K562 (cell line): Measurements from ENCODE around the gene IL11. TPM values are rescaled to one million over a fixed set of nuclear protein-coding genes. Genes with fewer than 3 reads are reported as not detected.
A peak's percentile ranks its signal among the peaks of the same experiment; 100 is the strongest.

Experiments
- ATF7 ChIP-seq: fragments of 450-650 bp; IDR thresholded peaks from 2 replicates; pipeline ENCODE4 v1.7.1; 2014; ENCODE audit warnings: mild to moderate bottlenecking, moderate library complexity
- CTBP1 ChIP-seq: fragments of 450-650 bp; IDR thresholded peaks from 2 replicates; pipeline ENCODE4 v1.6.1; 2016; ENCODE audit warnings: borderline replicate concordance
- GATA2 ChIP-seq: sonication (generic); formaldehyde crosslinking; IDR thresholded peaks from 2 replicates; pipeline ENCODE4 v1.4.0; 2020; ENCODE audit warnings: mild to moderate bottlenecking, missing genetic modification reagents
- MCM3 ChIP-seq: fragments of 450-650 bp; IDR thresholded peaks from 2 replicates; pipeline ENCODE4 v1.6.1; 2016
- NR2C1 ChIP-seq, 2 experiments: fragments of 450-650 bp; IDR thresholded peaks; 2 replicates each; pipeline ENCODE4 v1.6.1; 2017; ENCODE audit warnings: mild to moderate bottlenecking in 2 of 2, antibody characterized with exemption in 1 of 2, inconsistent platforms in 1 of 2, missing compliant biosample characterization in 1 of 2, missing genetic modification characterization in 1 of 2
- NR4A1 ChIP-seq, 2 experiments: fragments of 250-450 bp in 1 of 2; fragments of 450-650 bp in 1 of 2; sonication (Bioruptor Pico) in 1 of 2; IDR thresholded peaks; 2 replicates each; pipeline versions ENCODE4 v1.4.0 to v1.6.1; 2016 to 2020; ENCODE audit warnings: mild to moderate bottlenecking in 2 of 2, missing compliant biosample characterization in 1 of 2, missing genetic modification characterization in 1 of 2, moderate library complexity in 1 of 2
- RAD21 ChIP-seq, 2 experiments: fragments of 250-450 bp in 1 of 2; fragments of 450-650 bp in 1 of 2; sonication (Bioruptor Pico) in 1 of 2; formaldehyde crosslinking in 1 of 2; IDR thresholded peaks in 1 of 2; conservative IDR thresholded peaks in 1 of 2; 2 replicates each; pipeline versions ENCODE4 v1.4.0 to v1.8.0; 2020 to 2022; ENCODE audit warnings: mild to moderate bottlenecking in 2 of 2, moderate library complexity in 1 of 2
- RBM17 ChIP-seq: fragments of 200-400 bp; formaldehyde crosslinking; IDR thresholded peaks from 2 replicates; pipeline ENCODE4 v1.6.1; 2017; ENCODE audit warnings: low read depth, mild to moderate bottlenecking, low read length, borderline replicate concordance
- RBM22 ChIP-seq: fragments of 200-400 bp; formaldehyde crosslinking; IDR thresholded peaks from 2 replicates; pipeline ENCODE4 v1.6.1; 2018; ENCODE audit warnings: low read length, low read depth; ENCODE audit not compliant: poor library complexity, severe bottlenecking
- RCOR1 ChIP-seq, 2 experiments: IDR thresholded peaks; 2 replicates each; pipeline ENCODE4 v1.6.1; 2012; ENCODE audit warnings: low read depth in 2 of 2, low read length in 2 of 2, borderline replicate concordance in 1 of 2, improper control_type of control experiment in 1 of 2
- SIN3A ChIP-seq, 2 experiments: fragments of 150-350 bp in 1 of 2; IDR thresholded peaks; 2 replicates each; pipeline ENCODE4 v1.6.1; 2011 to 2016; ENCODE audit warnings: borderline replicate concordance in 2 of 2, low read depth in 2 of 2, low read length in 2 of 2, mild to moderate bottlenecking in 2 of 2, moderate library complexity in 2 of 2; ENCODE audit not compliant: control insufficient read depth in 1 of 2
- SMAD1 ChIP-seq: fragments of 150-350 bp; IDR thresholded peaks from 2 replicates; pipeline ENCODE4 v1.6.1; 2014; ENCODE audit warnings: low read length, low read depth; ENCODE audit not compliant: partially characterized antibody
- ZFP1 ChIP-seq: fragments of 450-650 bp; formaldehyde crosslinking; IDR thresholded peaks from 2 replicates; pipeline ENCODE4 v1.4.0; 2020; ENCODE audit warnings: mild to moderate bottlenecking, mixed read lengths
- ZFP30 ChIP-seq: fragments of 250-450 bp; sonication (Bioruptor Pico); IDR thresholded peaks from 2 replicates; pipeline ENCODE4 v1.8.0; 2022; ENCODE audit warnings: moderate library complexity, mild to moderate bottlenecking, inconsistent platforms, borderline replicate concordance
- ZNF224 ChIP-seq: sonication (generic); formaldehyde crosslinking; IDR thresholded peaks from 2 replicates; pipeline ENCODE4 v1.8.0; 2022; ENCODE audit warnings: mild to moderate bottlenecking, missing genetic modification reagents
- ZNF253 ChIP-seq: fragments of 250-450 bp; sonication (Bioruptor Pico); conservative IDR thresholded peaks from 2 replicates; pipeline ENCODE4 v1.6.1; 2021; ENCODE audit warnings: mild to moderate bottlenecking
- polyA plus RNA-seq, 8 experiments: library from polyadenylated mRNA; depleted of rRNA in 4 of 8; stranded (reverse) in 5 of 8; unstranded in 3 of 8; fragments of >200 nt; fragmentation: Nextera tagmentation in 2 of 8; fragmentation: Illumina TruSeq in 1 of 8; extraction: Ambion mirVana in 2 of 8; extraction: Trizol in 1 of 8; gene quantifications; 2 replicates each; pipeline versions ENCODE4 v1.2.1 to v1.2.3, GENCODE V29; 2011 to 2014; ENCODE audit warnings: inconsistent platforms in 1 of 8, missing spikeins in 1 of 8
- total RNA-seq, 7 experiments: library from RNA; depleted of rRNA in 6 of 7; stranded (reverse); fragments of >200 nt in 6 of 7; fragmentation: Illumina TruSeq in 2 of 7; extraction: Trizol in 2 of 7; gene quantifications; 2 replicates each; pipeline versions ENCODE4 v1.2.1 to v1.2.3, GENCODE V29; 2011 to 2021; ENCODE audit warnings: low replicate concordance in 1 of 7
- TF ChIP-seq, protein P1 (sequence below), 2 experiments: fragments of 450-650 bp; conservative IDR thresholded peaks; 2 replicates each; pipeline ENCODE4 v1.6.1; 2017; ENCODE audit warnings: mild to moderate bottlenecking in 2 of 2, moderate library complexity in 2 of 2
- TF ChIP-seq, protein P2 (sequence below), 2 experiments: fragments of 450-650 bp in 1 of 2; sonication (generic) in 1 of 2; formaldehyde crosslinking in 1 of 2; IDR thresholded peaks in 1 of 2; conservative IDR thresholded peaks in 1 of 2; 2 replicates each; pipeline versions ENCODE4 v1.6.1 to v1.8.1; 2016 to 2023; ENCODE audit warnings: mild to moderate bottlenecking in 2 of 2, moderate library complexity in 2 of 2, inconsistent platforms in 1 of 2, missing genetic modification reagents in 1 of 2
- TF ChIP-seq, protein P3 (sequence below): fragments of 450-650 bp; conservative IDR thresholded peaks from 2 replicates; pipeline ENCODE4 v1.6.1; 2016; ENCODE audit warnings: missing genetic modification characterization, low read depth, mild to moderate bottlenecking, control low read depth, missing compliant biosample characterization
- TF ChIP-seq, protein P4 (sequence below): fragments of 450-650 bp; formaldehyde crosslinking; IDR thresholded peaks from 2 replicates; pipeline ENCODE4 v1.4.0; 2020; ENCODE audit warnings: mild to moderate bottlenecking, moderate library complexity

Gene IL11
- total and polyA plus RNA-seq, 9 of the 15 experiments (the other 6 are each of a cell fraction or from before 2014, with no cell fraction given) = 0.04 to 0.42 (median 0.06) TPM; not detected in 6

DNA sequence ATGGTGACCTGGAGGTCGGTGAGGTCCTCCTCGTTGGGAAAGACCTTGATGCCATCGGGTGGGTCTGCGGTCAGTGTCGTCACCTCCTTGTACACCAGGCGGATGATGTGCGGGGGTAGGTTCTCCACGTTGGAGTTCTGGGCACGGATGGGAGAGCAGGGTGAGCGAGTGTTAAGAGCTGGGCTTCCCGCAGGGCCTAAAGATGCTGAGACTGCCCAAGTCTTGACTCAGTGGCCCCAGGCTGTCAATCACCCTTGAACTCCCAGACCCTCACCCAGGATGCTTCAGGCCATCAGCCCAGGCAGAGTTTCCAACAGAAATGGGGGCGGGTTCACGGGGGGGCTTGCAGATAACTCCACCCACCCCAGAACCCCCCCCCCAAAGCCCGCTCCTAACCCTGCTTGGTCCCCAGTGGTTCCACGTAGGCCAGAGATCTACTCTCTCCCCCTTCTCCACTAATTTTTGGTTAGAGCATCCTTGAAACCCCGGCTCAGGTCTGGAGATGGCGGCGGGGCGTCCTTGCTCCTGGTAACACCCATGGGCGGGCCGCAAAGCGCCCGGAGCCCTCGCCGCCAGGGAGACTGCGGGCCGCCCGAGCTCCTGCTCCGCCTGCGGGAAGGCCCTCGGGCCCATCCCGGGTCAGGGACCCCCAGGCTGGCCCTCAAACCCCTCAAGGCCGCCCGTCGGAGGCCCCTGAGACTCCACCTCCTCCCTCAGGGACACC lies 36.7 kb upstream of the IL11 start (continued):
- TF ChIP-seq, protein P1, sequence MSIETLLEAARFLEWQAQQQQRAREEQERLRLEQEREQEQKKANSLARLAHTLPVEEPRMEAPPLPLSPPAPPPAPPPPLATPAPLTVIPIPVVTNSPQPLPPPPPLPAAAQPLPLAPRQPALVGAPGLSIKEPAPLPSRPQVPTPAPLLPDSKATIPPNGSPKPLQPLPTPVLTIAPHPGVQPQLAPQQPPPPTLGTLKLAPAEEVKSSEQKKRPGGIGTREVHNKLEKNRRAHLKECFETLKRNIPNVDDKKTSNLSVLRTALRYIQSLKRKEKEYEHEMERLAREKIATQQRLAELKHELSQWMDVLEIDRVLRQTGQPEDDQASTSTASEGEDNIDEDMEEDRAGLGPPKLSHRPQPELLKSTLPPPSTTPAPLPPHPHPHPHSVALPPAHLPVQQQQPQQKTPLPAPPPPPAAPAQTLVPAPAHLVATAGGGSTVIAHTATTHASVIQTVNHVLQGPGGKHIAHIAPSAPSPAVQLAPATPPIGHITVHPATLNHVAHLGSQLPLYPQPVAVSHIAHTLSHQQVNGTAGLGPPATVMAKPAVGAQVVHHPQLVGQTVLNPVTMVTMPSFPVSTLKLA (conservative IDR thresholded peaks at IDR 0.05) = no peak
- TF ChIP-seq RBM17 = no peak
- TF ChIP-seq RCOR1 (IDR thresholded peaks at IDR 0.05; ENCODE audit: borderline replicate concordance in 1 of 2, low read depth in 2 of 2, low read length in 2 of 2) = no peak
- no peak for TF ChIP-seq SMAD1
- no peak; a peak in 1 of 4 replicates for TF ChIP-seq SIN3A (IDR thresholded peaks at IDR 0.05; ENCODE audit: borderline replicate concordance in 2 of 2, control insufficient read depth in 1 of 2, low read depth in 2 of 2, low read length in 2 of 2)
- TF ChIP-seq ZNF253 = no peak
- no peak for TF ChIP-seq RAD21 (CRISPR knock-in tag; conservative IDR thresholded peaks at IDR 0.05 in 1 of 2, IDR thresholded peaks at IDR 0.05 in 1 of 2)
- no peak for TF ChIP-seq ZFP30
- no peak for TF ChIP-seq NR2C1 (IDR thresholded peaks at IDR 0.05)
- TF ChIP-seq NR2C1 (tag; IDR thresholded peaks at IDR 0.05) = no peak
- no peak for TF ChIP-seq CTBP1
- TF ChIP-seq, protein P2, sequence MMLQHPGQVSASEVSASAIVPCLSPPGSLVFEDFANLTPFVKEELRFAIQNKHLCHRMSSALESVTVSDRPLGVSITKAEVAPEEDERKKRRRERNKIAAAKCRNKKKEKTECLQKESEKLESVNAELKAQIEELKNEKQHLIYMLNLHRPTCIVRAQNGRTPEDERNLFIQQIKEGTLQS (IDR thresholded peaks at IDR 0.05) = peak; percentile 38; the same call in 1 of the 2 replicates
- TF ChIP-seq, protein P2 (CRISPR knock-in tag; conservative IDR thresholded peaks at IDR 0.05) = no peak
- TF ChIP-seq, protein P3, sequence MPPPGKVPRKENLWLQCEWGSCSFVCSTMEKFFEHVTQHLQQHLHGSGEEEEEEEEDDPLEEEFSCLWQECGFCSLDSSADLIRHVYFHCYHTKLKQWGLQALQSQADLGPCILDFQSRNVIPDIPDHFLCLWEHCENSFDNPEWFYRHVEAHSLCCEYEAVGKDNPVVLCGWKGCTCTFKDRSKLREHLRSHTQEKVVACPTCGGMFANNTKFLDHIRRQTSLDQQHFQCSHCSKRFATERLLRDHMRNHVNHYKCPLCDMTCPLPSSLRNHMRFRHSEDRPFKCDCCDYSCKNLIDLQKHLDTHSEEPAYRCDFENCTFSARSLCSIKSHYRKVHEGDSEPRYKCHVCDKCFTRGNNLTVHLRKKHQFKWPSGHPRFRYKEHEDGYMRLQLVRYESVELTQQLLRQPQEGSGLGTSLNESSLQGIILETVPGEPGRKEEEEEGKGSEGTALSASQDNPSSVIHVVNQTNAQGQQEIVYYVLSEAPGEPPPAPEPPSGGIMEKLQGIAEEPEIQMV (tag) = no peak
- TF ChIP-seq GATA2 (CRISPR knock-in tag) = no peak
- no peak for TF ChIP-seq NR4A1 (CRISPR knock-in tag; IDR thresholded peaks at IDR 0.05)
- TF ChIP-seq NR4A1 (tag; IDR thresholded peaks at IDR 0.05) = no peak
- TF ChIP-seq, protein P4, sequence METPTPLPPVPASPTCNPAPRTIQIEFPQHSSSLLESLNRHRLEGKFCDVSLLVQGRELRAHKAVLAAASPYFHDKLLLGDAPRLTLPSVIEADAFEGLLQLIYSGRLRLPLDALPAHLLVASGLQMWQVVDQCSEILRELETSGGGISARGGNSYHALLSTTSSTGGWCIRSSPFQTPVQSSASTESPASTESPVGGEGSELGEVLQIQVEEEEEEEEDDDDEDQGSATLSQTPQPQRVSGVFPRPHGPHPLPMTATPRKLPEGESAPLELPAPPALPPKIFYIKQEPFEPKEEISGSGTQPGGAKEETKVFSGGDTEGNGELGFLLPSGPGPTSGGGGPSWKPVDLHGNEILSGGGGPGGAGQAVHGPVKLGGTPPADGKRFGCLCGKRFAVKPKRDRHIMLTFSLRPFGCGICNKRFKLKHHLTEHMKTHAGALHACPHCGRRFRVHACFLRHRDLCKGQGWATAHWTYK (CRISPR knock-in tag) = no peak
- no peak for TF ChIP-seq ZNF224 (CRISPR knock-in tag)
- TF ChIP-seq ATF7 = no peak
- no peak for TF ChIP-seq RBM22
- TF ChIP-seq ZFP1 (CRISPR knock-in tag) = no peak
- TF ChIP-seq MCM3 = no peak
